GM12892 (cell line): ENCODE data around the gene PREX1.

Experiments used
- POLR2A ChIP-seq: IDR thresholded peaks from 2 replicates; pipeline ENCODE4 v1.6.1; 2011; ENCODE audit warnings: low read depth, low read length, control low read depth
- POLR2AphosphoS5 ChIP-seq: IDR thresholded peaks from 2 replicates; pipeline ENCODE4 v1.6.1; 2011; ENCODE audit warnings: low read depth, low read length, control low read depth
- TAF1 ChIP-seq: IDR thresholded peaks from 2 replicates; pipeline ENCODE4 v1.6.1; 2011; ENCODE audit warnings: low read depth, mild to moderate bottlenecking, control low read depth, low read length, borderline replicate concordance

- TF ChIP-seq POLR2A = no peak
- TF ChIP-seq POLR2AphosphoS5 = no peak
- no peak for TF ChIP-seq TAF1
Observed at GRCh38 chr20:48866936-48867335, 39.1 kb upstream of the PREX1 start.
